HepG2 (cell line): ENCODE measurements around the gene CC2D1A. TPM values are rescaled to one million over a fixed set of nuclear protein-coding genes. Genes with fewer than 3 reads are reported as not detected.
A peak's percentile ranks its signal among the peaks of the same experiment; 100 is the strongest.

Experiments
- ATAC-seq: fragments of 200-7000 bp; cut with Tn5 transposase; 3 replicates; pipeline ENCODE4 v1.9.1; 2020; ENCODE audit warnings: mild to moderate bottlenecking, moderate library complexity
- BruUV-seq: library from RNA; stranded (reverse); fragments of 400-500 nt; replicated peaks from 2 replicates; lab custom pipeline; 2021; lab: Mats Ljungman, UMichigan
- CTCF ChIA-PET: fragments of 300-600 bp; formaldehyde crosslinking; extraction: SDS; loops from one replicate; lab custom pipeline; 2021; ENCODE audit warnings: low total read pairs, inconsistent platforms, low intra/inter-chr PET ratio; lab: Yijun Ruan, JAX
- POLR2A ChIA-PET: fragments of 350-600 bp; sonication (Branson Sonifier 250); formaldehyde crosslinking; loops from one replicate; lab custom pipeline; 2020; ENCODE audit warnings: antibody characterized with exemption, inconsistent platforms; lab: Yijun Ruan, JAX
- DNase-seq: peaks from one replicate; pipeline ENCODE4 v3.0.0-alpha.2; 2015; ENCODE audit warnings: low spot score
- FAIRE-seq: peaks from 3 replicates; lab custom pipeline; 2011; peaks lifted over from hg19 to GRCh38; lab: Jason Lieb, UNC
- H2AFZ ChIP-seq: one replicate; pipeline ENCODE4 v1.6.1; 2011; ENCODE audit warnings: low read length, inconsistent platforms
- H3K27ac ChIP-seq: fragments of 300-600 bp; 3 replicates; pipeline ENCODE4 v1.8.0; 2011; ENCODE audit warnings: mixed run types, mild to moderate bottlenecking, mixed read lengths, low read length, inconsistent platforms; ENCODE audit not compliant: insufficient read depth; ENCODE audit errors: extremely low read length
- H3K27me3 ChIP-seq, 2 experiments: fragments of 200-600 bp in 1 of 2; 2 replicates in 1 of 2; 3 replicates in 1 of 2; pipeline versions ENCODE4 v1.6.0 to v1.8.0; 2011; ENCODE audit warnings: low read length in 2 of 2, mild to moderate bottlenecking in 2 of 2, moderate library complexity in 2 of 2, inconsistent platforms in 1 of 2; ENCODE audit not compliant: insufficient read depth in 2 of 2, control insufficient read depth in 1 of 2
- H3K36me3 ChIP-seq, 2 experiments: fragments of 200-600 bp in 1 of 2; replicated peaks in 1 of 2; 2 replicates in 1 of 2; 3 replicates in 1 of 2; pipeline versions ENCODE4 v1.5.1 to v1.8.0; 2011; ENCODE audit warnings: low read length in 2 of 2, inconsistent platforms in 1 of 2; ENCODE audit not compliant: insufficient read depth in 2 of 2, control insufficient read depth in 1 of 2
- H3K4me1 ChIP-seq: 2 replicates; pipeline ENCODE4 v1.5.1; 2012; ENCODE audit warnings: low read length, inconsistent platforms; ENCODE audit not compliant: insufficient read depth
- H3K4me2 ChIP-seq: 2 replicates; pipeline ENCODE4 v1.6.0; 2011; ENCODE audit warnings: low read depth, low read length, inconsistent platforms
- H3K4me3 ChIP-seq, 3 experiments: fragments of 200-600 bp in 1 of 3; sonication (generic), shearing (Covaris generic) in 1 of 3; replicated peaks in 1 of 3; 2 replicates each; pipeline ENCODE4 v1.5.1; 2011 to 2016; ENCODE audit warnings: low read length in 3 of 3, inconsistent platforms in 2 of 3, low read depth in 2 of 3, mild to moderate bottlenecking in 2 of 3, control low read depth in 1 of 3, mixed read lengths in 1 of 3; ENCODE audit not compliant: insufficient read depth in 1 of 3
- H3K79me2 ChIP-seq: one replicate; pipeline ENCODE4 v1.6.1; 2011; ENCODE audit warnings: low read length, inconsistent platforms; ENCODE audit not compliant: insufficient read depth
- H3K9ac ChIP-seq: 2 replicates; pipeline ENCODE4 v1.6.0; 2011; ENCODE audit warnings: mild to moderate bottlenecking, low read depth, low read length, inconsistent platforms; ENCODE audit not compliant: insufficient read depth
- H3K9me3 ChIP-seq: 2 replicates; pipeline ENCODE4 v1.5.1; 2012; ENCODE audit warnings: mild to moderate bottlenecking, low read length
- H4K20me1 ChIP-seq: 2 replicates; pipeline ENCODE4 v1.6.0; 2011; ENCODE audit warnings: inconsistent platforms, mild to moderate bottlenecking, low read length, moderate library complexity; ENCODE audit not compliant: insufficient read depth
- AGO2 ChIP-seq: fragments of 200-400 bp; formaldehyde crosslinking; optimal IDR thresholded peaks from 2 replicates; pipeline ENCODE3; 2017; ENCODE audit warnings: mild to moderate bottlenecking, low read depth, low read length, moderate library complexity
- CTCF ChIP-seq: sonication (generic); formaldehyde crosslinking; IDR thresholded peaks from 2 replicates; pipeline ENCODE4 v1.5.0; 2020; ENCODE audit warnings: mild to moderate bottlenecking, missing genetic modification reagents, moderate library complexity
- KAT7 ChIP-seq: IDR thresholded peaks from 2 replicates; pipeline ENCODE4 v1.6.1; 2018; ENCODE audit warnings: borderline replicate concordance, missing compliant biosample characterization
- MIER3 ChIP-seq: IDR thresholded peaks from 2 replicates; pipeline ENCODE4 v1.6.1; 2016; ENCODE audit warnings: missing compliant biosample characterization, borderline replicate concordance
- NR2F1 ChIP-seq, 2 experiments: fragments of 450-650 bp in 1 of 2; formaldehyde crosslinking in 1 of 2; IDR thresholded peaks; 2 replicates each; pipeline versions ENCODE4 v1.5.0 to v1.6.1; 2016 to 2020; ENCODE audit warnings: mild to moderate bottlenecking in 1 of 2, missing compliant biosample characterization in 1 of 2, missing genetic modification reagents in 1 of 2, moderate library complexity in 1 of 2
- RBM22 ChIP-seq: fragments of 200-400 bp; formaldehyde crosslinking; optimal IDR thresholded peaks from 2 replicates; pipeline ENCODE3; 2017; ENCODE audit warnings: mild to moderate bottlenecking, low read length, moderate library complexity
- ZFP37 ChIP-seq: sonication (generic); formaldehyde crosslinking; IDR thresholded peaks from 2 replicates; pipeline ENCODE4 v1.4.0; 2020; ENCODE audit warnings: missing genetic modification reagents, borderline replicate concordance
- ZMYM4 ChIP-seq: sonication (generic); formaldehyde crosslinking; IDR thresholded peaks from 2 replicates; pipeline ENCODE4 v1.8.1; 2023; ENCODE audit warnings: mild to moderate bottlenecking, missing genetic modification reagents
- ZNF24 ChIP-seq: fragments of 450-650 bp; IDR thresholded peaks from 2 replicates; pipeline ENCODE4 v1.6.1; 2017; ENCODE audit warnings: antibody characterized with exemption, mild to moderate bottlenecking
- ZNF3 ChIP-seq: IDR thresholded peaks from 2 replicates; pipeline ENCODE4 v1.7.0; 2017; ENCODE audit warnings: inconsistent platforms
- ZNF563 ChIP-seq: sonication (generic); formaldehyde crosslinking; IDR thresholded peaks from 2 replicates; pipeline ENCODE4 v1.8.0; 2022; ENCODE audit warnings: mild to moderate bottlenecking, moderate library complexity, missing genetic modification reagents
- ZNF761 ChIP-seq: sonication (generic); formaldehyde crosslinking; conservative IDR thresholded peaks from 2 replicates; pipeline ENCODE4 v1.4.0; 2020; ENCODE audit warnings: mild to moderate bottlenecking, missing genetic modification reagents
- WGBS: methylation state at CpG from one replicate; pipeline ENCODE4 v1.1.6; 2017; ENCODE audit warnings: low lambda C conversion rate; 5-methylcytosine and 5-hydroxymethylcytosine counted together
- in situ Hi-C: cut with HindIII; loops from 2 replicates; pipeline ENCODE4 v1.10.0; 2017; ENCODE audit warnings: low pct_unique_long_range_greater_than_20kb; ENCODE audit not compliant: extremely low pct_ligation_motif_present
- intact Hi-C: fragments of 100-400 bp; cut with micrococcal nuclease; formaldehyde crosslinking; loops from one replicate; pipeline ENCODE4 v1.10.0; 2022; ENCODE audit not compliant: unreplicated experiment
- polyA plus RNA-seq, 8 experiments: library from polyadenylated mRNA; depleted of rRNA in 3 of 8; stranded (reverse) in 7 of 8; unstranded in 1 of 8; fragments of >200 nt; fragmentation: Illumina TruSeq in 4 of 8; extraction: Trizol in 4 of 8; gene quantifications; 2 replicates each; pipeline versions ENCODE4 v1.2.1 to v1.2.3, GENCODE V29; 2011 to 2016; ENCODE audit warnings: low read depth in 4 of 8, missing spikeins in 1 of 8, mixed read lengths in 1 of 8; ENCODE audit not compliant: insufficient read depth in 1 of 8
- total RNA-seq, 5 experiments: library from RNA; depleted of rRNA; stranded (reverse); fragments of >200 nt; fragmentation: Illumina TruSeq; extraction: Trizol; gene quantifications; 2 replicates each; pipeline ENCODE4 v1.2.3, GENCODE V29; 2016; ENCODE audit warnings: low read depth in 1 of 5
- TF ChIP-seq, protein P1 (sequence below): sonication (generic); formaldehyde crosslinking; conservative IDR thresholded peaks from 2 replicates; pipeline ENCODE4 v1.8.0; 2022; ENCODE audit warnings: missing genetic modification reagents

Gene CC2D1A
- total and polyA plus RNA-seq, 2 of the 13 experiments (the other 11 are each of a cell fraction or from before 2014, with no cell fraction given): 9.7 to 11.5 TPM

DNA sequence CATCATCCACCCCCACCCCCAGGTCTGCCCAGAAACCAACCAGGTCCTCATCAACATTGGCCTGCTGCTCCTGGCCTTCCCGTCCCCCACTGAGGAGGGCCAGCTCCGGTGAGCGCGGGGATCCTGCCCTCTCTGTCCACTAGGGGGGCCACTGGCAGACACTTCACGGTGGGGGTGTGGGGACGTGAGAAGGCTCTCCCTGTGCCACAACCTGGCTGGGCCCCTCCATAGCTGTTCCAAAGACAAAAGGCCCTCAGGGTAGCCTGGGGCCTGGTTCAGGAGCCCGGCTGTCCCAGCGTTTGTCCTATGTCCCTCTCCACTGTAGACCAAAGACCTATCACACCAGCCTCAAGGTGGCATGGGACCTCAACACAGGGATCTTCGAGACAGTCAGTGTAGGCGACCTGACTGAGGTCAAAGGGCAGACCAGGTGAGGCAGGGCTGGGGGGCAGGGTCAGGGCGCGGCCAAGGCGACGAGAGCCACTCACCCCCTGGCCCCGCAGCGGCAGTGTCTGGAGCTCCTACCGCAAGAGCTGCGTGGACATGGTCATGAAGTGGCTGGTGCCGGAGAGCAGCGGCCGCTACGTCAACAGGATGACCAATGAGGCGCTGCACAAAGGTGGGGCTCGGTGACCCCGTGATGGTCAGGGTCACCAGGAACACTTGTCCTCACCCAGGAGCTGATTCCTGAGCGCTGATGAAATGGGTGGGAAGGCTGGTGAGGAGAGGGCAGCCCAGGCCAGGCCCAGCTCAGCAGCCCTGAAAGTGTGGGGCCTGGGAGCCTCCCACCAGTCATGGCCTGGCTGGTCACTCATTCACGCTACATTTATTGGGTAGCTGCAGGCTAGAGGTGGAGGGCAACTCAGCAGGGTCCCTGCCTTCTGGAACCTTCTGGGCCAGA, 54.2 kb downstream of the CC2D1A start (continued):
- no peak for TF ChIP-seq ZNF563 (CRISPR knock-in tag)
- TF ChIP-seq CTCF: peak; percentile 57

DNA sequence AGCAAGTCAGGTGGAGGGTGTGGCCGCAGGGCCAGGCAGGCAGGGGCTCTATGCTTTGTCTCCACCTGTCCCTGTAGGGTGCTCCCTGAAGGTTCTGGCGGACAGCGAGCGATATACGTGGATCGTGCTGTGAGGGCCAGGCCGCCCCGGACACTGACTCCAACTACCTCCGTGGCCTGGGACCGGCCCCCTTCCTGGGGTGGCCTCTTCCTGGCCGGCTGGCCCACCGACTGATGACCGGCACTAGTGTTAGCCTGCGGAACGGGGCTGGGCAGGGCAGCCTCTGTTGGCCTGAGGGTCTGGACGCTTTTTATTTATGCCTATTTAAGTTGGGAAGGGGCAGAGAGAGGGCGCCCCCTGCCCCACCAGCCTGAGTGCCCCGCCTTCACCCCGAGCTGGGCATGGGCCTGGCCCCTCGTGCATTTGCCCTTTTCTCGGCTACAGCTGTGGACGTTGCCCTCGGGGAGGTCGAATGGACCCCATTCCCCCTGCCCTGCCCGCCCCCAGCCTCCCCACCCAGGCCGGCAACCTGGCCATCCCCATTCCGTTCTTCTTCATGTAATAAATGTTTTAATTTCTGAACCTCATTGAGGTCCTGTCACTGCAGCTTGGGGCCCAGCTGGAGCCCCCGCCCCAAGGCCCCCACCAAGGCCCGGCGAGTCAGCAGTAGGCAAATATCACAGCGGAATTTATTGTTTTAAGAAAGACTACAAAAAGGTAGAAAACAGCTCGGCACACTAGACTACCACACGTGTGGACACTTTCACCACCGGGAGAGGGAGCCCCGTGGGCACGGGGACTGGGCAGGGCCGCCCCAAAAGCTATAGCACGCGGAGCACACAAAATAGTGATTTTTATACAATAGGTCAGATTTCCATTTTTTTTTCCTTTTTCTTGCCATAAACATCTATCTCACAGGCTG, 55.1 kb downstream of the CC2D1A start:
- Histone ChIP-seq H3K9me3 (no peaks in the 10 kb centered on the region), H3K27me3 (no peaks in the 10 kb centered on the region), H3K4me2 (no peak overlapping the region), H2AFZ (no peak overlapping the region), H3K4me1 (no peaks in the 10 kb centered on the region), H3K9ac (no peak overlapping the region), H3K36me3 (peaks cover 17 to 39% of the 10 kb centered on the region in 2 experiments; a peak in 4 of 5 replicates), H3K27ac (no peak overlapping the region), H4K20me1 (no peaks in the 10 kb centered on the region), H3K79me2 (no peaks in the 10 kb centered on the region), H3K4me3 (no peak overlapping the region)
- ATAC-seq: no peak; the same call in 2 of the 3 replicates
- DNase-seq: no peak
- CTCF ChIA-PET: no interaction called here
- FAIRE-seq: no peak
- POLR2A ChIA-PET: interaction anchor here (0.9 kb wide), 1 partner anchor 71 kb away, joined by 3 read pairs; the partner anchor contains the start of gene IL27RA
- 94% methylated on average over 18 of the region's 39 CpGs for WGBS
- intact Hi-C loops: no loop called here
- TF ChIP-seq AGO2 (peak; percentile 49), MIER3 (CRISPR knock-in tag) (no peak), ZNF24 (no peak), ZMYM4 (CRISPR knock-in tag) (no peak), KAT7 (CRISPR knock-in tag) (no peak), ZNF761 (no peak), NR2F1 (CRISPR knock-in tag; IDR thresholded peaks at IDR 0.05) (no peak), RBM22 (peak; percentile 42), ZFP37 (CRISPR knock-in tag) (no peak), ZNF3 (CRISPR knock-in tag) (no peak)
- TF ChIP-seq, protein P1, sequence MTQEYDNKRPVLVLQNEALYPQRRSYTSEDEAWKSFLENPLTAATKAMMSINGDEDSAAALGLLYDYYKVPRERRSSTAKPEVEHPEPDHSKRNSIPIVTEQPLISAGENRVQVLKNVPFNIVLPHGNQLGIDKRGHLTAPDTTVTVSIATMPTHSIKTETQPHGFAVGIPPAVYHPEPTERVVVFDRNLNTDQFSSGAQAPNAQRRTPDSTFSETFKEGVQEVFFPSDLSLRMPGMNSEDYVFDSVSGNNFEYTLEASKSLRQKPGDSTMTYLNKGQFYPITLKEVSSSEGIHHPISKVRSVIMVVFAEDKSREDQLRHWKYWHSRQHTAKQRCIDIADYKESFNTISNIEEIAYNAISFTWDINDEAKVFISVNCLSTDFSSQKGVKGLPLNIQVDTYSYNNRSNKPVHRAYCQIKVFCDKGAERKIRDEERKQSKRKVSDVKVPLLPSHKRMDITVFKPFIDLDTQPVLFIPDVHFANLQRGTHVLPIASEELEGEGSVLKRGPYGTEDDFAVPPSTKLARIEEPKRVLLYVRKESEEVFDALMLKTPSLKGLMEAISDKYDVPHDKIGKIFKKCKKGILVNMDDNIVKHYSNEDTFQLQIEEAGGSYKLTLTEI (CRISPR knock-in tag): no peak
- BruUV-seq: no TSS peak
- in situ Hi-C loops: no loop called here
